ENCODE data around the gene PALM. TPM values are rescaled to one million over a fixed set of nuclear protein-coding genes. Genes with fewer than 3 reads are reported as not detected.

PALM gene
- total and polyA plus RNA-seq, 9 of the 15 experiments (the other 6 are each of a cell fraction or from before 2014, with no cell fraction given), result 0.04 to 6.6 (median 1.7) TPM

GRCh38 chr19:679418-680286 is 29.1 kb upstream of the PALM start (continued):
- TF ChIP-seq ZNF212 (CRISPR knock-in tag; IDR thresholded peaks at IDR 0.05), result no peak
- TF ChIP-seq IFI16 (CRISPR knock-in tag; IDR thresholded peaks at IDR 0.05), result no peak
- TF ChIP-seq TCF7 (IDR thresholded peaks at IDR 0.05; ENCODE audit: borderline replicate concordance), result no peak
- no peak for TF ChIP-seq ZNF408 (CRISPR knock-in tag; IDR thresholded peaks at IDR 0.05; ENCODE audit: low read depth)
- TF ChIP-seq GABPA (tag; conservative IDR thresholded peaks at IDR 0.05; ENCODE audit: low read depth), result peak; percentile 44; the same call in 1 of the 2 replicates
- TF ChIP-seq NFRKB (IDR thresholded peaks at IDR 0.05; ENCODE audit: low read depth), result no peak
- no peak for TF ChIP-seq ZBTB8A (IDR thresholded peaks at IDR 0.05; ENCODE audit: partially characterized antibody)
- no peak for TF ChIP-seq CBFA2T3 (IDR thresholded peaks at IDR 0.05)
- TF ChIP-seq RREB1 (CRISPR knock-in tag; IDR thresholded peaks at IDR 0.05), result no peak
- TF ChIP-seq, protein P1, sequence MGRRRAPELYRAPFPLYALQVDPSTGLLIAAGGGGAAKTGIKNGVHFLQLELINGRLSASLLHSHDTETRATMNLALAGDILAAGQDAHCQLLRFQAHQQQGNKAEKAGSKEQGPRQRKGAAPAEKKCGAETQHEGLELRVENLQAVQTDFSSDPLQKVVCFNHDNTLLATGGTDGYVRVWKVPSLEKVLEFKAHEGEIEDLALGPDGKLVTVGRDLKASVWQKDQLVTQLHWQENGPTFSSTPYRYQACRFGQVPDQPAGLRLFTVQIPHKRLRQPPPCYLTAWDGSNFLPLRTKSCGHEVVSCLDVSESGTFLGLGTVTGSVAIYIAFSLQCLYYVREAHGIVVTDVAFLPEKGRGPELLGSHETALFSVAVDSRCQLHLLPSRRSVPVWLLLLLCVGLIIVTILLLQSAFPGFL (CRISPR knock-in tag; IDR thresholded peaks at IDR 0.05), result no peak
- TF ChIP-seq RBM25 (IDR thresholded peaks at IDR 0.05; ENCODE audit: low read depth, low read length, severe bottlenecking), result no peak
- TF ChIP-seq ADNP (tag; IDR thresholded peaks at IDR 0.05), result no peak
- no peak for TF ChIP-seq HEY1 (CRISPR knock-in tag; IDR thresholded peaks at IDR 0.05; ENCODE audit: borderline replicate concordance)
- no peak for TF ChIP-seq ZFP1 (CRISPR knock-in tag; IDR thresholded peaks at IDR 0.05)
- no peak for TF ChIP-seq YY1 (IDR thresholded peaks at IDR 0.05; ENCODE audit: borderline replicate concordance in 1 of 3, control insufficient read depth in 1 of 3, extremely low read depth in 1 of 3, insufficient read depth in 3 of 3, insufficient read length in 1 of 3, insufficient replicate concordance in 2 of 3, low read depth in 1 of 3, low read length in 2 of 3)

All from K562 (cell line).